Limb (tissue), 2 donors: ENCODE measurements around the gene ARSB.
"Not testable (repeated sequence)": the region's sequence is repeated elsewhere in the genome, so short reads cannot be mapped to it uniquely, and the experiment has no call there.

Experiments
- DNase-seq, 2 donors: peaks; one replicate each; pipeline ENCODE4 v3.0.0-alpha.2; 2016; ENCODE audit errors: extremely low spot score in 2 of 2

The ARSB gene

DNA sequence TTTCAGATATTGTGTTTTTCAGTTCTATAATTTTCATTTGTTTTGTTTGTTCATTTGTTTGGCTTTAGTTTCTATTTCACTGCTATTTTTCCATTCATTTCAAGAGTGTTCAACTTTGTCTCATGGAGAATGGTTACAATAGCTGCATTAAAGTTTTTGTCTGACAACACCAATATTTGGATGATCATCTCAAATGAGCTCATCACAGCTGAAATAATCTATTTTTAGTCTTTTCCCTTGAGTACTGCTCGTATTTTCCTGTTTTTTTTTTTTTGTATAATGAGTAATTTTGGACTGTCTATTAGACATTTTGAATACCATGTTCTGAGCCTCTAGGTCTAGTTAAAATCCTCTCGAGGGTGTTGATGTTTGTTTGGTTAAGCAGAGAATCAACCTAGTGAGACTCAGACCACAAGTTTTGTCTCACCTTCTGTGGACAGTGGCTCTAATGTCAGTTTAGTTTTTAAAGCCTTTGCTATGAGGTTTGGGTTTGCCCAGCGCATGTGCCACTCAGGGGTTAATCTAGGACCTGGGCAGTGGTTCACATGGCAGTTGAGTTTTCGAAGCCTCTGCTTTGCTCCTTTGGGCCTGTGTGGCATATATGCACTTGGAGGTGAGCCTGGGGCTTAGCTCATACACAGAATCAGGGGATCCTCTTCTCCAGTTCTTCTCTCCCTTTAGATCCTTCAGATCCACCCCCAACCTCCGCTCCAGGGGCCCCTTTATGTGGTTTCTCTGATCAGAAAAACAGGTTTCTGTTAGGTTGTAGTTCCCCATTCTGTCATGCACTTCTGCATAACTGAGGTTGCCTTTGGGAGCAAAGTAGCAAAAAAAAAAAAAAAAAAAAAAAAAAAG lies 79.8 kb downstream of the ARSB start:
- no peak for DNase-seq

DNA sequence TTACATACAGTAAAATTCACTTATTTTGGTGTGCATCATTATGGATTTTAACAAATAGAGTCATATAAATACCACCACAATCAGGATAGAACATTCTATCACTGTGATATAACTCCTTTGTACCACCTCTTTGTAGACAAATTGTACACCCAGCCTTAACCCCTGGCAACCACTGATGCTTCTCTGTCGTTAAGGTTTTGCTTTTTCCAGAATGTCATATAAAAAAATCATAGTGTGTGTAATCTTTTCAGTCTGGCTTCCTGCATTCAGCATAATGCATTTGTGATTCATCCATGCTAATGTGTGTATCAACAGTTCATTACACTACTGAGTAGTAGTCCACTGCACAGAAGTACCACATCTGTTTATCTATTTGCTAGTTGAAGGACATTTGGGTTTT lies 81.2 kb downstream of the ARSB start:
- no peak for DNase-seq

DNA sequence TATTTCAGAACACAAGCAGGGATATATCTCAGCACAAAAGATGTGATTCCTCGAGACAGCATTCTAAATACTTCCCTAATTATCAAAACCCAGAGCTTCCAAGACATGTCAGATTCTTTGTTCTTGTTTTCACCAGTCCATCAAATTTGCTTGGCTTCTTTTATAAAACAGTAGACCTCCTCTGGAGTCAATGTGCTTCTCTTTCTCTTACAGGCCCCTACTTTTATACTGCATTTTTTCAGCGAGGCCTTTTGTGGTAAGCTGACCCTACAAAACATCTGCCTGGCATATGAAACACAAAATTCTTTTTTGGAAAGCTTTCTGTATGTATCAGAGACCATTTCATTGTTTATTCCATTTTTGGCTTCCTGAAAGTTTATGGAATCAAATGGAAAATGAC lies 81.8 kb downstream of the ARSB start:
- no peak for DNase-seq

DNA sequence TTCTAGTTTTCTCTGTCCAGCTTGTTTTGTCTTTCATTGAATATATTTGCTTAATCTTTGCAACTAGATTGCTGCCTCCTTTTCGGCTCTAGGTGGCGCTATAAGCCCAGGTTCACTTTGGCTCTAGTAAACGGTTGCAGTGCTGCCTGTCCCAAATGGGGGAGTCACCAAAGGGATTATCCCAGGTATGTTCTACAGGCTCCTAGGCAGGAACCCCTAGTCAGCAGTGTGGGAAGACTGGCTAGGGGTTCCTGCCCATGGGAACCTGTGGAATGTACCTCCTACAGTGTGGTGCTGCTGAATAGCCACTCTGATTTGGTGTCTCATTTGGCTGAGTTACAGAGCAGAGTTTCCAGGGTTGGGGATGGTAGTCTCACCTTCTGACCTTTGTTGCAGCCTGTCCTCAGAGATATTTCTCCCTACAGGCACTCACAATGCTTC lies 85.2 kb downstream of the ARSB start:
- DNase-seq, result no peak

DNA sequence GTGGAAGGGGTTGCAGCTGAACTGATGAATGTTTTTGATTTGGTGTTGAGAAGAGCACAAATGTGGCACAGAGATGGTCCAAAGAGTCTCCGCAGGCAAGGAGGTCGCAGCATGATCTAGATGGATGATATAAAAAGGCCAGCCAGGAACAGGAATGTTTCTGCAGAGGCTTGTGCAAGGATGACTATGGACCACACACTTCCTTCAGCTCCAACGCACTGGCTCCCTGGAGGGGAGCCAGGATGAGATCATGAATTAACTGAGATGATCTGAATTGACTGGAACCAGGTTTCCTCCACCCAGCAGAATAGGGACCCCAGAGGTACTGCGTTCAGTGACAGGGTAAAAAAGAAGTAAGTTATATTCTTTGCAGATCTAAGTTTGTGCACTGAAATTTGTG lies 89.0 kb downstream of the ARSB start:
- DNase-seq, result no peak

DNA sequence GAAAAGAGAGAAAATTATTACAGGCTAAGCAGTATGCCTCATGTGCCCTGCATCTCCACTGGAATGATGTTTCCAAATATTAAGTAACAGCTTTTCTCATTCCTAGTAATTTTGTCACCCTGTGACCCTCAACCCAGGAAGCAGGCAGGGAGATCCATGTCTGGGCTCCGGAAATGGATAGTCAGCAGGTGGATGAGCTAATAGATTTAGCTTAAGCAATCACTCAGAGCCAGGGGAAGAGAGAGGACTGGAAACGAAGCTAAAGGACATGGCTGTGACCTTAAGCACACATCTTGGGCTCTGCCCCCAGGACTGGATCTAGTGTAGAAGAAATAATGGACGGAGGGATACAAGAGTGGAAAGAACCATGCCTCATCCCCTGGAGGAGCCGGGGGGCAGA lies 89.5 kb downstream of the ARSB start:
- DNase-seq, result no peak

DNA sequence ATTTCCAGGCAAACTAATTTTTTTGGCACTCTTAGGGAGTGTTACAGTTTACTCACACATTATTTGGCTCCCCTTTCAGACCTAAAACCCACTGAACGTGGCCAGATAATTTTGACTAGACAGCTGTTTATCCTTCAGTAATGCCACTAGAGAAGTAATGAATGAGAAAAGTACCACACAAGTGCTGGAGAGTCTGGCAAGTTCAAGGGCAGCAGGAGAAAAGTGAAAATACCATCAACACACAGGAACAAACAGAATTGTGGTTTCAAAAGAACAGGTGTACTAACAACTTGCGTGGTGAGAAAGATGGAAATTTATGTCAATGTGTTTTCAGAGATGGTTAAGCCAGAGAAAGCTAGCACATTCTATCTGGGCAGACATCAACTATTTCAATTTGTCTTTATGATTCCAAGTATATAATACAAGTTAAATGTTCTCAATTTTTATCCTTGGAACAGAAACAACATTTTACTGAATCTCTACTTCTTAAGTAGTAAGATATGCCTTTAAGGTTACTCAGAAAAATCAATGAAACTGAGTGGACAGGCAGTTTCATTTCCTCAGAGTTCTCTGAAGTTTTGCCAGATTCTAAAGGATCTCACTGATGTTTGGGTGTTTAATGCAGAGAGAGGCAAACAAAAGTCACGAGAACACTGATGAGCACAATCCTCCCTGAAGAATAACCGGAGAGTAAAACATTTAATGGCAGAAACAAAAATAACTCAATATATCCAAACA lies 91.0 kb downstream of the ARSB start:
- DNase-seq, result no peak

DNA sequence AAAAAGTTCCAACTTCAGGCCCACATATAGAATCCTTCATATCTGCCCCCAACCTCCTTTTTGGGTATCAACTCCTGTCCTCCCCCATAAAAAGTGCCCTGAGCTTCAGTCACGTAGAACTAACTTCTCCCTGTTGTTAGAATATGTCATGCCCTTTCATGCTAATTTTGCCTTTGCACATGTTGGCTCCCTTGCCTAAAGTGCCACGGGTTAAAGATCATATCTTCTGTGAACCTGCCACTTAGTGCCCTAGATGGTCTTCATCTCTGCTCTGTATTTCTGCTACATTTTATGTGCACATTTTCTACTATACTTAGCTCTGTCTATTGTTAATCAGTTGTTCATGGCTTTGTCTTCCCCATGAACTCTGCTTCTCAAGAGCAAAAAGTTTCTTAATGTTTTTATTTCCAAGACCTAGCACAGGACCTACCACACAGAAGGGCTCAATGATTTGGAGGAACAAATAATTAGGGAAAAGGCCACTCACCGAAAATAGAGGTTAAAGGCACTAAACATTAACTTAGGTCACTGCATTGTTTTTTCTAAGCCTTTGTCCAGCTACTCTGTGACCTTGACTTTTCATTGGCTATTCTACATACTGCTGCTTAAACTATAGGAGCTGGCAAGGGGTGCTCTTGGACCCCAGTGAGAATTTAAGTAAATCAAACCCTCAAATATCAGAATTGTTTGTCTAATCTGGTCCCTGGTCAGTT lies 94.3 kb downstream of the ARSB start:
- DNase-seq, result no peak

DNA sequence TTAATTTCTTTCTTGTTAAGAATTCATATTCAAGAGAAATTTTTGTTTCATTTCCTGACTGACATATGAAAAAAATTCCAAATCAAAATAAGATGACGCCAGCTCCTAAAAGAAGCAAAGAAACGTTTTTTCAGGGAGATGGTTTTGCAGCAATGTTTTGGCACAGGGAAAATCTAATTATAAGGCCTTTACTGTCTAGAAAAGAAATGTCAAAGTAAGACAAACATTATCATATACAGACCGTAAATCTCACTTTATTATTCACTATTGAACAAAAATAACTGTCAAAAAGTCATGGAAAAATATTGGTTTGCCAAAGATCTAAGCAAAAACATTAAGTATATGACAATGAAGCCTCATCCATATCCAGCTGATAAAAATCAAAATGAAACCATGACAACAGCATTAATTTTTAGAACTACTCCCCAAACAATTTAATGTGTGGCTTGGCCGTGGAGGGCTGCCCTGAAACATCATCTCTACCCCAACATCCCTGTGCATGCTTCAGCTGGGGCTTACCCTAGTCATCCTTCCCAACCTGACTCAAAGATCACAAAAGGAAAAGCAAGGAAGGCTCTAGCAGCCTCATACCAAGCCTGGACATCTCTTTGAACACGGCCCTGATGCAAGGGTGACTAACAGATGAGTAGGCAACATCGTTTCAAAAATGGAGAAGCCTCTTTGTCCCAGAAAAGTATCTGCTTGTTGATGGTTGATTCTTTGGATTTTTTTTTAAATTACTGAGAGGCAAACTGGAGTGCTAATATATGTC lies 95.6 kb downstream of the ARSB start:
- DNase-seq, result no peak

DNA sequence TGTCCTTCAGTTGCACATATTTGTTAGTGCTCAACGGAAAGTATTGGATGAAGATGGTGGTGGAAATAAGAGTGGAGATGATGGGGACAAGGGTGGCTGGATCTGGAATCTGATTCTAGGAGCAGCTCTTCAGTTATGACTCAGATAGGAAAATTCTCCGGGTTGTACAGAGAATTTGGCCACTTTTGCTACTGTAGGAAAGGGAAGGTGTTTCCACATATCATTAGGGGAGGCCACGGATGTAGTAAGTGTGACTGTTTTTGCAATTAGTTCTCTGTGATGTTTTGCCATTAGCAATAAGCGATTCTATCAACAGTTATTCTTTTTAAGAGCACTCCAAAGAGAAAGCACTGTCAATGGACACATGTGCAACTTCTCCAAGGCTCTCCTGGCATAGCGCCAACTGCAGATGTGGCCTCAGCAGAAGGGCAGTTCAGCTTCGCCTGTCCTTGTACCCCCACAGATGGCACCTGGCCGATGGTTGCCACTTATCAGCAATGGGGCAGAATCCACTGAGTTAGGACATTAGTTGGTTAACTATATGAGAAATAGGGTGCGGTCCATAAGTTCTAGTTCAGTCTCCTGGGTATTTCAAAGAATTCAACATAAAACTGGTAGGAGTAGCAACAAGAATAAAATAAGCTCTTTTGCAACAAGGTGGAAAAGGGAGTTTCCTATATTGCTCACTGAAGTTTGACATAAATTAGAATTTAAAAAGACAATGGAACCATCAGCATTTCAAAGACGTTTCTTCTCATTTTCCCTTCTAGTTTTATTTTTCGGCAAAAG lies 96.3 kb downstream of the ARSB start:
- no peak for DNase-seq

DNA sequence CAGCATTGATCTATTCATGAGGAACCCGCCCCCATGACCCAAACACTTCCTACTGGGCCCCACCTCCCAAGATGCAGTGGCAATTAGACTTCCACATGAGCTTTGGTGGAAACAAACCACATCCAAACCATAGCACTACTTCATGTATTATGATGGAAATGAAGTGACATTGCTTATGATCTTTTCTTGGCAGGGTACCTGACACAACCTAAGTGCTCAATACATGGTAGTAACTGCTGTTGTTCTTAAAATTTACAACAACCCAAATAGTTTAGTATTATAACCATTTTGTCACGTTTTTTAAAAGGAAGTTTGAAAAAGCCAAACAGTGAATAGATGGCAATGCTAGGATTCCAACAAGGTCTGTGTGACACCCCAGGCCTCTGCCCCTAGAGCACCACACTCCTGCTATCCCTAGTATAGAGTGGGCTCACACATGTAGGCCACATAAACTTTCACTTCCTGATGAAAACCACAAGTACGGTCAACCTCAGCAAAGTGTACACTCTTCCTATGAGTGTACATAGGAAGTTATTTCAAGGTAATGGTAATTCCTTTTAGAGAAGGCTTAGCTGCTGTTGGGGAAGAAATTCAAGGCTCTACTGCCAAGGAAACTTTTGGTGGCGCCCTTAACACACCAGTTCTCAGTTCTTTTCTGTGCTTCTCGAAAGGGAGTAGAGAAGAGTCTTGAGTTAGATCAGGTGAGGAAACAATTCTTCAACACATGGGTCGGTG lies 97.6 kb downstream of the ARSB start:
- DNase-seq, result no peak

DNA sequence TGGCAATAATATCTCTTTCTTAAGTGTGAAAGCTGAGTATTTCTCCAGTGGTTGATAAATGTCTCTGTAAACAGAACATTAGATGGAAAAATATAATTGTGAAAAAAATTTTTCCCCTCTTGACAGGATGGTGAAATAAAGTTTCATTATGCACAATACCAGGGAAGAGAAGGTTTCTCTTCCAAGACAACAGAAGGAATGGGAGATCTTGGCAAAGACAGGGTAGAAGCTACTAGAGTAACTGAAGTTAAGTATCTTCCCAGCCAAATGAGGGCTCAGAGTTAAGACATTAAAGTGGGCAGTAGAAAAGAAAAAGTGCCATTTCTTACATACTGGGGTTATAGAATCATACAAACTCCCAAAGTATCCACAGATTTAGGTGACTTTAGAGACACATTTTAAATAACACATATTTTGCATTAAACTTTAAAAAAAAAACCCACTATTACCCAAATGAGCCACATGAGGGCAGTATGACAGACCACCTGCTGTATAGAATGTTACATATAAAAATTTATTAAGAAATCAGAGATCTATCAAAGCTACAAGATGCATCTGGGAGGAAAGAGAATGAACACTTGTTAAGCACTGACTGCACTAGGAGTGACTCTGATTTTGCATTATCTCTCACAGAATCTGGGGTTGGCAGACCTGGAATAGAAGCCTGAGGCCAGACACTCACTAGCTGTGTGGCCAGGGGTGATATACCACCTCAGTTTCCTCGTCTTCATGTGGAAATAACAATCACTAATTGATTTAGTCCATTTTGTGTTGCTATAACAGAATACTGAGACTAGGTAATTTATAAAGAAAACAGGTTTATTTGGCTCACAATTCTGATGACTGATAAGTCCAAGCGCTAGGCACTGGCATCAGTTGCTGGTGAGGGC lies 98.5 kb downstream of the ARSB start:
- no peak for DNase-seq

DNA sequence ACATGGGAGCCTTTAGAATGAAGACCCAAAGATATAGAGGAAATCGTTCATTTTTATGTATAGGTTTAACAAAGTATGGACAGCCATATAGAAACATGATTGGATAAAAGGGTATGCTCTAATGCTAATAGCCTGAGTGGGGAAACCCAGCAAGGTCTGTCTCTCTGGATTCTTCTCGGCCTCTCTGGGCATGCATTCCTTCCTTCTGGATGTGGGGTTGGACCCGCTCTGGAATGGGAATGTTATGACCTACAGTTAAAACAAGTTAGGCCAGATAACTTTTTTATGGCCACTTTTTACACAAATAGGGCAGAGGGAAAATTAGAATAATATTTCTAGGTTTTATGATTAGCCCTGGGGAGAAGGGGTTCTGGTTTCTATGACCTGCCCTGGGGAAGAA lies 103.2 kb downstream of the ARSB start:
- no peak for DNase-seq

DNA sequence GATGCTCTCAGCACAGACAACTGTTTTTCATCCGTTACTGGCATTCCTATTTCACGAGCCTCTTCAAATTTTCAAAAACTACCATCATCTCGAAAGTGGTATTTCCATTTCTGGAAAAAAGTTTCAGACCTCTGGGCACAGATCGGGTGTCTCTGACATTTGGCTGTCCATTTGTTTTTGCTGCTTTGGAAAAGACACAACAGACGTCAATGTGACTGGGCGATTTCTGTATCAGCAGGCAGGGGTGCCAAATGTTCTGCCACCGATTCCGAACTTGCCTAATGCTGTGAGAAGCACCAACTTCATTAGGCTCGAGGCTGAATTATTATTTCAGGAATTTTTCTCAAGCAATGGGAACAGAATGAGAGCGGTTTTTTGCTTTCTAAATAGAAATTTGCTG lies 105.6 kb downstream of the ARSB start:
- DNase-seq, result no peak

DNA sequence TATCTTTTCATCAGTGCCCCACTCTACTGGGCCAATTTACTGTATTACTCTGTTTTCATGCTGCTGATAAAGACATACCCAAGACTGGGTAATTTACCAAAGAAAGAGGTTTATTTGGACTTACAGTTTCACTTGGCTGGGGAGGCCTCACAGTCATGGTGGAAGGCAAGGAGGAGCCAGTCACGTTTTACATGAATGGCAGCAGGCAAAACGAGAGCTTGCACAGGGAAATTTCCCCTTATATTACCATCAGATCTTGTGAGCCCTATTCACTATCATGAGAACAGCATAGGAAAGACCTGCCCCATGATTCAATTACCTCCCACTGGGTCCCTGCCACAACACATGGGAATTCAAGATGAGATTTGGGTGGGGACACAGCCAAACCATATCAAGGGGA lies 119.0 kb downstream of the ARSB start:
- DNase-seq, result not testable (repeated sequence)

DNA sequence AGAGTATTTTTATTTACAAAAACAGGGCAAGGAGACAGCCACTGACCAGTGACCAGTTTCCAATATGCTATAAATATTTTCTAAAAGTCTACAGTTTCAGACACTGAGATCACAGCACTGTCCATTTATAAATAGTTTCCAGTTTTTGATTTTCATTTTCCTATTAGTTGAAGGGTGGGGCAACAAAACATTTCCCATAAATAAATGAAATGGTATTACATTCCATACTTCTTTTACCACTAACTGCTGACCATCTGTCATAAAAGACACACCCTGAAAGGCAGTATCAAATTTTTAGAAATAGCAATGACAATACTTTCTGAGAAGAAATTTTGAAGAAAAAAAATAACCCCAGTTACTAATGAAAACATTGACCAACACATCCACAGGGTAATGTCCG lies 126.7 kb downstream of the ARSB start:
- DNase-seq, result no peak

DNA sequence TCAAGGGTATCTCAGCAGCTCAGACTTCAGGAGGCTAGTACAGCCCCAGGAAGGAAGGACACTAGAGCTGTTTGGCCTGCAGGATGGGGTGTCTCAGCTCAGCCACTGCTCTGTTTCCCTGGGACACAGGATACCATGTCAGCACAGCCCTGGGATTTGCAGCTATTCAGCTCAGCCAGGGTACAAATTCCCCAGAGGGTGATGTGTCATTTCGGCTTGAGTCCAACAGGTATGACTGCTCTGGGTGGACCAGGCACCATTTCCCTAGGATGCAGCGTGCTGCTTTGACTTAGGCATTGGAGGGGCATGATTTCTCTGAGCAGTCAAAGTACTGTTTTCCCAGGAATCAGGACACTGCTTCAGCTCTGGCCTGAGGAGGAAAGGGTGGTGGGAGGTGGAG lies 130.1 kb downstream of the ARSB start:
- no peak for DNase-seq

DNA sequence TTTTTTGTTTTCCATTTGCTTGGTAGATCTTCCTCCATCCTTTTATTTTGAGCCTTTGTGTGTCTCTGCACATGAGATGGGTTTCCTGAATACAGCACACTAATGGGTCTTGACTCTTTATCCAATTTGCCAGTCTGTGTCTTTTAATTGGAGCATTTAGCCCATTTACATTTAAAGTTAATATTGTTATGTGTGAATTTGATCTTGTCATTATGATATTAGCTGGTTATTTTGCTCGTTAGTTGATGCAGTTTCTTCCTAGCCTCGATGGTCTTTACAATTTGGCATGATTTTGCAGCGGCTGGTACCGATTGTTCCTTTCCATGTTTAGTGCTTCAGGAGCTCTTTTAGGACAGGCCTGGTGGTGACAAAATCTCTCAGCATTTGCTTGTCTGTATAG lies 133.2 kb downstream of the ARSB start:
- not testable (repeated sequence) for DNase-seq

DNA sequence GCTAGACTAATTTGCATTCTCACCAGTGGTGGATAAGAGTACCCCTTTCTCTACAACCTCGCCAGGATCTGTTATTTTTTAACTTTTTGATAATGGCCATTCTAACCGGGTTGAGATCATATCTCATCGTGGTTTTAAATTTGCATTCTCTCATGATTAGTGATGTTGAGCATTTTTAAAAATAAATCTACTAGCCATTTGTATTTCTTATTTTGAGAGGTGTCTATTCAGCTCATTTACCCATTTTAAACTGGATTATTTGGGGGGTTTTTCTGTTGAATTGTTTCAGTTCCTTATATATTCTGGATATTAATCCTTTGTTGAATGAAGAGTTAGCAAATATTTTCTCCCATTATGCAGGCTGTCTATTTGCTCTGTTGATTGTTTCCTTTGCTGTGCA lies 139.6 kb downstream of the ARSB start:
- no peak for DNase-seq
